Small intestine (tissue), 7 donors: ENCODE measurements around the gene DDX54. TPM values are rescaled to one million over a fixed set of nuclear protein-coding genes. Genes with fewer than 3 reads are reported as not detected.
"Not testable (repeated sequence)": the region's sequence is repeated elsewhere in the genome, so short reads cannot be mapped to it uniquely, and the experiment has no call there.

ENCODE experiments used
- DNase-seq, 2 donors: peaks; one replicate each; pipeline versions ENCODE4 v3.0.0 to v3.0.0-alpha.2; 2013
- FAIRE-seq: peaks from 2 replicates; lab custom pipeline; 2012; peaks lifted over from hg19 to GRCh38; lab: Jason Lieb, UNC
- H3K27ac ChIP-seq, 3 donors: one replicate each; pipeline ENCODE4 v1.5.1; 2013; ENCODE audit warnings: low read length in 2 of 3, mild to moderate bottlenecking in 2 of 3, control low read depth in 1 of 3, inconsistent platforms in 1 of 3, low read depth in 1 of 3, moderate library complexity in 1 of 3
- H3K27me3 ChIP-seq, 3 donors: one replicate each; pipeline ENCODE4 v1.6.1; 2013; ENCODE audit warnings: low read length in 3 of 3, inconsistent platforms in 1 of 3; ENCODE audit not compliant: control insufficient read depth in 3 of 3, insufficient read depth in 3 of 3
- H3K36me3 ChIP-seq, 3 donors: one replicate each; pipeline ENCODE4 v1.6.1; 2013; ENCODE audit warnings: low read length in 3 of 3, inconsistent platforms in 1 of 3, low read depth in 1 of 3, mild to moderate bottlenecking in 1 of 3, moderate library complexity in 1 of 3; ENCODE audit not compliant: control insufficient read depth in 3 of 3, insufficient read depth in 2 of 3
- H3K4me1 ChIP-seq, 3 donors: one replicate each; pipeline ENCODE4 v1.6.1; 2013; ENCODE audit warnings: low read length in 2 of 3, inconsistent platforms in 1 of 3, low read depth in 1 of 3, mild to moderate bottlenecking in 1 of 3, moderate library complexity in 1 of 3; ENCODE audit not compliant: control insufficient read depth in 3 of 3, insufficient read depth in 2 of 3
- H3K4me3 ChIP-seq, 3 donors: one replicate each; pipeline ENCODE4 v1.5.1; 2013; ENCODE audit warnings: low read length in 3 of 3, control low read depth in 1 of 3, inconsistent platforms in 1 of 3, low read depth in 1 of 3, mild to moderate bottlenecking in 1 of 3, moderate library complexity in 1 of 3
- H3K9me3 ChIP-seq, 2 donors: one replicate each; pipeline ENCODE4 v1.6.1; 2013; ENCODE audit warnings: low read depth in 1 of 2, low read length in 1 of 2; ENCODE audit not compliant: control insufficient read depth in 2 of 2, insufficient read depth in 1 of 2
- WGBS, 3 donors: extraction: QIAGEN DNeasy Blood & Tissue Kit; methylation state at CpG; one replicate each; pipeline ENCODE4 v1.1.7; 2013; 5-methylcytosine and 5-hydroxymethylcytosine counted together
- polyA plus RNA-seq, 4 donors: library from polyadenylated mRNA; stranded (reverse) in 3 of 4; unstranded in 1 of 4; fragments of 200-250 nt in 3 of 4; fragments of 120-200 nt in 1 of 4; gene quantifications; one replicate each; pipeline versions ENCODE4 v1.2.1 to v1.2.3, GENCODE V29; 2013
- donor health status: healthy with polysubstance abuse.
- donor health status: control.
- donor health status: control.
- donor health status: Bipolar disorder and iron deficiency.
- donor health status: healthy.

The DDX54 gene
- polyA plus RNA-seq, 4 donors, result 34.9 to 75.6 (median 51.8) TPM

- peaks cover 0 to 5% (median 0%) of the 10 kb centered on the region in 3 donors for H3K4me1 ChIP-seq
- FAIRE-seq, result no peak
- no peaks in the 10 kb centered on the region for H3K9me3 ChIP-seq
- no peak within 1 kb of the TSS for H3K4me3 ChIP-seq
- H3K36me3 ChIP-seq, result no peaks in the 10 kb centered on the region
- WGBS, 3 donors, result 15 to 23% (median 22%) methylated on average over 22 of the region's 22 CpGs
- no peak within 1 kb of the TSS for H3K27ac ChIP-seq
- DNase-seq, result peak; percentile 70 to 81
- peaks cover 0 to 36% (median 2%) of the 10 kb centered on the region in 3 donors for H3K27me3 ChIP-seq
Measured at GRCh38 chr12:113149361-113150150, 35.7 kb downstream of the DDX54 start, which contains the start of gene CFAP73. Gene CFAP73, plus strand, starts transcription at chr12:113149724. Its CDS starts 134 bp downstream, at chr12:113149858.

DNA sequence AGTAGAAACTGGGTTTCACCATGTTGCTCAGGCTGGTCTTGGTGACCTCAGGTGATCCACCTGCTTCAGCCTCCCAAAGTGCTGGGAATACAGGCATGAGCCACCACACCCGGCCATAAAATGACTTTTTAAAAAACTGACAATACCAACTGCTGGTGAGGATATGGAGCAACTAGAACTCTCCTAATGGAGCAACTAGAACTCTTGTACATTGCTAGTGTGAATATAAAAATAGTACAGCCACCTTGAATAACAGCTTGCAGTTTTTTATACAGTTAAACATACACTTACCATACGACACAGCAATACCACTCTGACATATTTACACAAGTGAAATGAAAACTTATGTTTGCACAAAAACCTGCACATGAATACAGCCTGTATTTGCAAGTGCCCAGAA, 38.3 kb downstream of the DDX54 start:
- 83 to 86% (median 84%) methylated on average over 2 of the region's 2 CpGs for WGBS, 3 donors
- no peak for FAIRE-seq
- peaks cover 0 to 11% (median 0%) of the 10 kb centered on the region in 3 donors for H3K27me3 ChIP-seq
- no peaks in the 10 kb centered on the region for H3K36me3 ChIP-seq
- no peaks in the 10 kb centered on the region for H3K9me3 ChIP-seq
- no peak overlapping the region for H3K4me3 ChIP-seq
- H3K27ac ChIP-seq, result no peak overlapping the region
- H3K4me1 ChIP-seq, result no peaks in the 10 kb centered on the region
- no peak for DNase-seq

DNA sequence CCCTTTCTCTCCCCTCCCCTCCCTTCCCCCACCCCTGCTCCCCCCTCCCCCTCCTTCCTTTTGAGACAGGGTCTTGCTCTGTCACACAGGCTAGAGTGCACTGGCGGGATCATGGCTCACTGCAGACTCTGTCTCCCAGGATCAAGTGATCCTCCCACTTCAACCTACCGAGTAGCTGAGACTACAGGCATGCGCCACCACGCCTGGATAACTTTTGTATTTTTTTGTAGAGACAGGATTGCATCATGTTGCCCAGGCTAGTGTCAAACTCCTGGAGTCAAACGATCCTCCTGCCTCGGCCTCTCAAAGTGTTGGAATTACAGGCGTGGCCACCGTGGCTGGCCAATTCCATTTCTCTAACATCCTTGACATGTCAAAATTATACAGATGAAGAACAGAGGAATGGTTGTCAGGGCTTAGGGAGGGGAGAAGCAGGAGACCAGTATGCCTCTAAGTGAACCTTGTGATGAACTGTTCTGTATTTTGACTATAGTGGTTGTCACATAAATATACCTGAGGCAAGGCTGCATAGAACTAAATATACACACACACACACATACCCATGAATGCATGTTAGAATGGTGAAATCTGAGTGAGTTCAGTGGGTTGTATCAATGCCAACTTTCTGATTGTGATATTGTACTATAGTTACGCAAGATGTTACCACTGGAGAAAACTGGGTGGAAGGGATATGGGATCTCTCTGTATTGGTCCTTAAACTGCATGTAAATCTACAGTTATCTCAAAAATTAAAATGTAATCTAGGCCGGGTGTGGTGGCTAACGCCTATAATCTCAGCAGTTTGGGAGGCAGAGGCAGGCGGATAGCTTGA, 39.3 kb downstream of the DDX54 start:
- Histone ChIP-seq H3K27ac (no peak overlapping the region), H3K27me3 (peaks cover 0 to 7% (median 0%) of the 10 kb centered on the region in 3 donors)
- 70 to 80% (median 73%) methylated on average over 12 of the region's 12 CpGs for WGBS, 3 donors

GRCh38 chr12:113144806-113145205, 40.5 kb downstream of the DDX54 start:
- H3K4me3 ChIP-seq, result no peak overlapping the region
- H3K4me1 ChIP-seq, result no peaks in the 10 kb centered on the region
- no peak for DNase-seq
- 81 to 85% (median 82%) methylated on average over 5 of the region's 5 CpGs for WGBS, 3 donors
- no peaks in the 10 kb centered on the region for H3K9me3 ChIP-seq
- H3K36me3 ChIP-seq, result no peaks in the 10 kb centered on the region
- no peaks in the 10 kb centered on the region for H3K27me3 ChIP-seq
- H3K27ac ChIP-seq, result no peak overlapping the region
- no peak for FAIRE-seq

More for the DNA sequence above, 39.3 kb downstream of the DDX54 start:
- Histone ChIP-seq H3K4me1 (no peaks in the 10 kb centered on the region), H3K9me3 (no peaks in the 10 kb centered on the region), H3K4me3 (no peak overlapping the region), H3K36me3 (no peaks in the 10 kb centered on the region)
- no peak for DNase-seq
- no peak for FAIRE-seq

- Histone ChIP-seq H3K4me3 (no peak overlapping the region), H3K36me3 (no peaks in the 10 kb centered on the region), H3K27ac (no peak overlapping the region), H3K4me1 (no peaks in the 10 kb centered on the region), H3K27me3 (no peaks in the 10 kb centered on the region), H3K9me3 (no peaks in the 10 kb centered on the region)
- DNase-seq (no peak), FAIRE-seq (no peak)
- WGBS, 3 donors, result 89 to 94% (median 93%) methylated on average over 8 of the region's 8 CpGs
Measured at GRCh38 chr12:113143959-113144358, 41.3 kb downstream of the DDX54 start.

DNA sequence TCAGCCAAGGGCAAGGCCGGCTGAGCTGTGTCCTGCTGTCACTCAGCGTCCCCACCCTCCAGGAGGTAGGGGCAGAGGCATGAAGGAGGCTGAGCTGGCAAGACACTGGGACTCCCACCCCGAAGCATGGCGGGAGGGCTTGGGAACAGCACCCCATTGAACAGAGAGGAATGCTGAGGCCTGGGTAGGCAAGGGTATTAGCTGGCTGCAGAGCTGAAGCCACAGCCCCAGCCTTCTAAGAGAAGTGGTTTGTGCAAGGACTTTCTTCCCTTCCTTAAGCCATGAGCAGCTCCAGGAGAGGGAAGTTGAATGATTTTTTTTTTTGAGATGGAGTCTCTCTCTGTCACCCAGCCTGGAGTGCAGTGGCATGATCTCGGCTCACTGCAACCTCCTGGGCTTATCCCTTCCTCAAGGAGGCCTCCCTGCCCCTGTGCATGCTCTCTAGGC, 42.4 kb downstream of the DDX54 start:
- Histone ChIP-seq H3K9me3 (no peaks in the 10 kb centered on the region), H3K27ac (no peak overlapping the region), H3K36me3 (no peaks in the 10 kb centered on the region), H3K4me1 (no peaks in the 10 kb centered on the region), H3K4me3 (no peak overlapping the region), H3K27me3 (no peaks in the 10 kb centered on the region)
- FAIRE-seq (no peak), DNase-seq (no peak)
- whole genome bisulfite sequencing, 3 donors, result 64 to 71% (median 70%) methylated on average over 5 of the region's 5 CpGs

- Histone ChIP-seq H3K36me3 (no peaks in the 10 kb centered on the region), H3K27ac (peak overlapping the region in 1 of 3 donors; percentile 1), H3K27me3 (no peaks in the 10 kb centered on the region), H3K4me3 (no peak overlapping the region), H3K9me3 (no peaks in the 10 kb centered on the region), H3K4me1 (no peaks in the 10 kb centered on the region)
- no peak for FAIRE-seq
- DNase-seq, result peak in 1 of 2 donors; percentile 35
- 22 to 44% (median 35%) methylated on average over 16 to 17 of the region's 17 CpGs for WGBS, 3 donors
Measured at GRCh38 chr12:113142173-113142885, 42.9 kb downstream of the DDX54 start.

- H3K9me3 ChIP-seq, H3K36me3 ChIP-seq, H3K4me3 ChIP-seq, H3K4me1 ChIP-seq, H3K27me3 ChIP-seq, FAIRE-seq, DNase-seq: not testable (repeated sequence)
- H3K27ac ChIP-seq, result peak overlapping the region in 1 of 3 donors; percentile 1
- 68 to 75% (median 72%) methylated on average over 3 of the region's 3 CpGs for WGBS, 3 donors
Measured at GRCh38 chr12:113141716-113142115, 43.6 kb downstream of the DDX54 start.
